Skeletal muscle tissue (tissue), 4 donors: Measurements from ENCODE around the gene NPB. TPM values are rescaled to one million over a fixed set of nuclear protein-coding genes. Genes with fewer than 3 reads are reported as not detected.

Experiments used
- H3K27ac ChIP-seq: one replicate; pipeline ENCODE4 v1.7.0; 2013; ENCODE audit warnings: mild to moderate bottlenecking, low read depth, low read length, inconsistent platforms
- H3K27me3 ChIP-seq, 3 donors: one replicate each; pipeline ENCODE4 v1.7.0; 2013; ENCODE audit warnings: low read length in 3 of 3; ENCODE audit not compliant: control insufficient read depth in 3 of 3, insufficient read depth in 3 of 3
- H3K36me3 ChIP-seq, 3 donors: one replicate each; pipeline ENCODE4 v1.7.0; 2013; ENCODE audit warnings: low read length in 3 of 3; ENCODE audit not compliant: control insufficient read depth in 3 of 3, insufficient read depth in 3 of 3
- H3K4me1 ChIP-seq, 3 donors: one replicate each; pipeline ENCODE4 v1.7.0; 2013; ENCODE audit warnings: low read length in 3 of 3, mild to moderate bottlenecking in 3 of 3; ENCODE audit not compliant: control insufficient read depth in 3 of 3, insufficient read depth in 3 of 3
- H3K4me3 ChIP-seq, 3 donors: one replicate each; pipeline ENCODE4 v1.7.0; 2013; ENCODE audit warnings: low read length in 3 of 3
- H3K9ac ChIP-seq, 3 donors: one replicate each; pipeline ENCODE4 v1.7.0; 2013; ENCODE audit warnings: low read length in 3 of 3, mild to moderate bottlenecking in 3 of 3, moderate library complexity in 2 of 3, low read depth in 1 of 3
- H3K9me3 ChIP-seq, 3 donors: one replicate each; pipeline ENCODE4 v1.7.0; 2013; ENCODE audit warnings: low read length in 3 of 3; ENCODE audit not compliant: control insufficient read depth in 3 of 3
- total RNA-seq: library from RNA; depleted of rRNA; stranded (reverse); fragments of >200 nt; gene quantifications from one replicate; pipeline ENCODE4 v1.2.3, GENCODE V29; 2014
- donor health status: Osteomylitis.

The NPB gene
- total RNA-seq: 1.0 TPM

GRCh38 chr17:81902023-81902652, at the start of gene NPB:
Gene NPB (plus strand): TSS chr17:81902238. CDS start chr17:81902278, 40 bp downstream.
- no peak within 1 kb of the TSS for H3K27ac ChIP-seq
- H3K36me3 ChIP-seq: peaks cover 30 to 51% (median 37%) of the 10 kb centered on the region in 3 donors

GRCh38 chr17:81854974-81855774, 46.9 kb upstream of the NPB start:
- Histone ChIP-seq H3K4me1 (peaks cover 30 to 45% (median 37%) of the 10 kb centered on the region in 3 donors), H3K27me3 (no peaks in the 10 kb centered on the region), H3K27ac (no peak overlapping the region), H3K36me3 (peaks cover 55 to 60% (median 57%) of the 10 kb centered on the region in 3 donors), H3K9ac (peak overlapping the region in 1 of 3 donors; percentile 62), H3K4me3 (no peak overlapping the region), H3K9me3 (no peaks in the 10 kb centered on the region)

More at GRCh38 chr17:81902023-81902652, at the start of gene NPB:
- Histone ChIP-seq H3K27me3 (peaks cover 0 to 2% (median 0%) of the 10 kb centered on the region in 3 donors), H3K4me1 (peaks cover 8 to 16% (median 13%) of the 10 kb centered on the region in 3 donors), H3K4me3 (peak within 1 kb of the TSS in 1 of 3 donors; percentile 27), H3K9ac (peak within 1 kb of the TSS in 1 of 3 donors; percentile 60), H3K9me3 (no peaks in the 10 kb centered on the region)

GRCh38 chr17:81858170-81858966, 43.7 kb upstream of the NPB start:
- peak overlapping the region; percentile 87 for H3K27ac ChIP-seq
- H3K4me1 ChIP-seq: peaks cover 49 to 62% (median 52%) of the 10 kb centered on the region in 3 donors
- H3K36me3 ChIP-seq: peaks cover 35 to 38% (median 35%) of the 10 kb centered on the region in 3 donors
- peak overlapping the region; percentile 73 to 92 (median 89) for H3K9ac ChIP-seq
- H3K9me3 ChIP-seq: no peaks in the 10 kb centered on the region
- H3K4me3 ChIP-seq: peak overlapping the region; percentile 39 to 87 (median 80)
- no peaks in the 10 kb centered on the region for H3K27me3 ChIP-seq

GRCh38 chr17:81858967-81859905, 42.8 kb upstream of the NPB start:
- Histone ChIP-seq H3K27me3 (no peaks in the 10 kb centered on the region), H3K4me3 (peak overlapping the region; percentile 73 to 87 (median 80)), H3K4me1 (peaks cover 57 to 69% (median 61%) of the 10 kb centered on the region in 3 donors), H3K27ac (peak overlapping the region; percentile 87), H3K9ac (peak overlapping the region; percentile 73 to 92 (median 89)), H3K36me3 (peaks cover 27 to 33% (median 31%) of the 10 kb centered on the region in 3 donors), H3K9me3 (no peaks in the 10 kb centered on the region)

- H3K27ac ChIP-seq: peak within 1 kb of the TSS; percentile 87
- H3K36me3 ChIP-seq: peaks cover 24 to 28% (median 25%) of the 10 kb centered on the region in 3 donors
- peak within 1 kb of the TSS; percentile 80 to 91 (median 89) for H3K4me3 ChIP-seq
- H3K27me3 ChIP-seq: no peaks in the 10 kb centered on the region
- peak within 1 kb of the TSS; percentile 86 to 93 (median 92) for H3K9ac ChIP-seq
- H3K4me1 ChIP-seq: peaks cover 54 to 61% (median 57%) of the 10 kb centered on the region in 3 donors
- H3K9me3 ChIP-seq: no peaks in the 10 kb centered on the region
Measured at GRCh38 chr17:81859906-81860755, 41.9 kb upstream of the NPB start, which contains the start of gene P4HB. Gene P4HB (minus strand): TSS chr17:81860535. CDS start chr17:81860471, 64 bp downstream.

GRCh38 chr17:81860756-81861568, 41.1 kb upstream of the NPB start:
- no peaks in the 10 kb centered on the region for H3K9me3 ChIP-seq
- peak overlapping the region; percentile 66 to 91 (median 89) for H3K4me3 ChIP-seq
- H3K36me3 ChIP-seq: peaks cover 19 to 21% (median 20%) of the 10 kb centered on the region in 3 donors
- H3K27ac ChIP-seq: peak overlapping the region; percentile 80
- peak overlapping the region; percentile 78 to 93 (median 86) for H3K9ac ChIP-seq
- no peaks in the 10 kb centered on the region for H3K27me3 ChIP-seq
- H3K4me1 ChIP-seq: peaks cover 54 to 59% (median 56%) of the 10 kb centered on the region in 3 donors

GRCh38 chr17:81863123-81863675, 38.8 kb upstream of the NPB start:
- Histone ChIP-seq H3K36me3 (peaks cover 15 to 18% (median 17%) of the 10 kb centered on the region in 3 donors), H3K9me3 (no peaks in the 10 kb centered on the region), H3K27ac (peak overlapping the region; percentile 7), H3K4me1 (peaks cover 60 to 72% (median 61%) of the 10 kb centered on the region in 3 donors), H3K9ac (peak overlapping the region in 2 of 3 donors; percentile 22 to 51), H3K4me3 (peak overlapping the region in 1 of 3 donors; percentile 13), H3K27me3 (no peaks in the 10 kb centered on the region)
